IMR-90 (cell line): ENCODE measurements around the gene AIRE. TPM values are rescaled to one million over a fixed set of nuclear protein-coding genes. Genes with fewer than 3 reads are reported as not detected.

ENCODE experiments used
- ATAC-seq: fragments of 200-7000 bp; cut with Tn5 transposase; 2 replicates; pipeline ENCODE4 v1.9.1; 2020; ENCODE audit warnings: low read depth, mild to moderate bottlenecking, moderate library complexity
- BruUV-seq: library from RNA; stranded (reverse); fragments of 400-500 nt; replicated peaks from 2 replicates; lab custom pipeline; 2021; lab: Mats Ljungman, UMichigan
- CTCF ChIA-PET: fragments of 300-600 bp; formaldehyde crosslinking; extraction: SDS; loops from one replicate; lab custom pipeline; 2021; ENCODE audit warnings: antibody characterized with exemption; lab: Yijun Ruan, JAX
- POLR2A ChIA-PET: fragments of 300-600 bp; sonication (Branson Sonifier 250); formaldehyde crosslinking; loops from one replicate; lab custom pipeline; 2022; ENCODE audit warnings: antibody characterized with exemption; ENCODE audit not compliant: unreplicated experiment; lab: Charles Lee
- DNase-seq: peaks from one replicate; pipeline ENCODE4 v3.0.0; 2013
- H2AFZ ChIP-seq: replicated peaks from 2 replicates; pipeline ENCODE3; 2013; ENCODE audit warnings: low read length, mild to moderate bottlenecking; ENCODE audit not compliant: poor library complexity
- H2AK5ac ChIP-seq: 2 replicates; pipeline ENCODE4 v1.6.1; 2013; ENCODE audit warnings: low read depth, low read length, inconsistent platforms
- H2AK9ac ChIP-seq: replicated peaks from 2 replicates; pipeline ENCODE3; 2013; ENCODE audit warnings: mild to moderate bottlenecking, low read depth, low read length, moderate library complexity; ENCODE audit not compliant: poor library complexity
- H2BK120ac ChIP-seq: 2 replicates; pipeline ENCODE4 v1.6.1; 2013; ENCODE audit warnings: low read depth, low read length, inconsistent platforms
- H2BK15ac ChIP-seq: 3 replicates; pipeline ENCODE4 v1.6.1; 2013; ENCODE audit warnings: low read depth, low read length, inconsistent platforms
- H2BK20ac ChIP-seq: 2 replicates; pipeline ENCODE4 v1.6.1; 2013; ENCODE audit warnings: low read depth, mild to moderate bottlenecking, inconsistent platforms, low read length, moderate library complexity
- H2BK5ac ChIP-seq: 2 replicates; pipeline ENCODE4 v1.6.1; 2013; ENCODE audit warnings: mild to moderate bottlenecking, low read depth, low read length, inconsistent platforms; ENCODE audit not compliant: poor library complexity, severe bottlenecking
- H3K14ac ChIP-seq: replicated peaks from 2 replicates; pipeline ENCODE4 v1.6.1; 2013; ENCODE audit warnings: low read depth, low read length, inconsistent platforms
- H3K18ac ChIP-seq: 2 replicates; pipeline ENCODE4 v1.6.1; 2013; ENCODE audit warnings: low read depth, low read length, control low read depth
- H3K23ac ChIP-seq: 2 replicates; pipeline ENCODE4 v1.6.1; 2013; ENCODE audit warnings: low read depth, low read length, inconsistent platforms
- H3K27ac ChIP-seq: 2 replicates; pipeline ENCODE4 v1.5.1; 2013; ENCODE audit warnings: mild to moderate bottlenecking, control low read depth, low read length; ENCODE audit not compliant: insufficient read depth
- H3K27me3 ChIP-seq: 2 replicates; pipeline ENCODE4 v1.6.1; 2013; ENCODE audit warnings: low read length; ENCODE audit not compliant: control insufficient read depth, insufficient read depth
- H3K36me3 ChIP-seq: 2 replicates; pipeline ENCODE4 v1.6.1; 2013; ENCODE audit warnings: low read length, mixed read lengths; ENCODE audit not compliant: control insufficient read depth, insufficient read depth
- H3K4ac ChIP-seq: 2 replicates; pipeline ENCODE4 v1.6.1; 2013; ENCODE audit warnings: low read depth, low read length, inconsistent platforms
- H3K4me1 ChIP-seq: 2 replicates; pipeline ENCODE4 v1.6.1; 2013; ENCODE audit warnings: low read length, mixed read lengths; ENCODE audit not compliant: control insufficient read depth, insufficient read depth
- H3K4me2 ChIP-seq: 2 replicates; pipeline ENCODE4 v1.6.1; 2013; ENCODE audit warnings: low read depth, mild to moderate bottlenecking, control low read depth, low read length, moderate library complexity
- H3K4me3 ChIP-seq: 2 replicates; pipeline ENCODE4 v1.5.1; 2013; ENCODE audit warnings: low read depth, mild to moderate bottlenecking, control low read depth, low read length, moderate library complexity; ENCODE audit not compliant: insufficient read depth
- H3K56ac ChIP-seq: 2 replicates; pipeline ENCODE4 v1.6.1; 2013; ENCODE audit warnings: low read length, inconsistent platforms; ENCODE audit not compliant: insufficient read depth; ENCODE audit errors: extremely low read depth
- H3K79me1 ChIP-seq, 2 experiments: 2 replicates each; pipeline ENCODE4 v1.6.1; 2013; ENCODE audit warnings: low read length in 2 of 2, inconsistent platforms in 1 of 2, low read depth in 1 of 2
- H3K9ac ChIP-seq: 2 replicates; pipeline ENCODE4 v1.6.1; 2013; ENCODE audit warnings: low read depth, low read length, control low read depth
- H3K9me1 ChIP-seq: 2 replicates; pipeline ENCODE4 v1.6.1; 2013; ENCODE audit warnings: low read length, inconsistent platforms; ENCODE audit not compliant: insufficient read depth
- H3K9me3 ChIP-seq: 2 replicates; pipeline ENCODE4 v1.6.1; 2013; ENCODE audit warnings: low read length; ENCODE audit not compliant: control insufficient read depth, insufficient read depth
- H4K20me1 ChIP-seq: 2 replicates; pipeline ENCODE4 v1.6.1; 2013; ENCODE audit warnings: low read length, inconsistent platforms; ENCODE audit not compliant: insufficient read depth
- H4K5ac ChIP-seq: 2 replicates; pipeline ENCODE4 v1.6.1; 2013; ENCODE audit warnings: mild to moderate bottlenecking, low read depth, low read length, control low read depth
- H4K8ac ChIP-seq, 2 experiments: 2 replicates each; pipeline ENCODE4 v1.6.1; 2013; ENCODE audit warnings: low read depth in 2 of 2, low read length in 2 of 2, control low read depth in 1 of 2, inconsistent platforms in 1 of 2
- H4K91ac ChIP-seq: 2 replicates; pipeline ENCODE4 v1.6.1; 2013; ENCODE audit warnings: low read depth, low read length, inconsistent platforms; ENCODE audit not compliant: insufficient read depth
- BHLHE40 ChIP-seq: fragments of 150-350 bp; IDR thresholded peaks from 2 replicates; pipeline ENCODE4 v1.6.1; 2016; ENCODE audit warnings: mild to moderate bottlenecking, low read depth, low read length
- CHD1 ChIP-seq: IDR thresholded peaks from 2 replicates; pipeline ENCODE4 v1.6.1; 2012; ENCODE audit warnings: low read depth, low read length, improper control_type of control experiment
- CTCF ChIP-seq: conservative IDR thresholded peaks from 2 replicates; pipeline ENCODE4 v1.5.1; 2012; ENCODE audit warnings: mild to moderate bottlenecking, low read depth, low read length, improper control_type of control experiment
- ELK1 ChIP-seq: fragments of 150-350 bp; IDR thresholded peaks from 2 replicates; pipeline ENCODE4 v1.6.1; 2016; ENCODE audit warnings: low read depth, mild to moderate bottlenecking, low read length, moderate library complexity, borderline replicate concordance
- FOS ChIP-seq: fragments of 150-350 bp; IDR thresholded peaks from 2 replicates; pipeline ENCODE4 v1.6.1; 2016; ENCODE audit warnings: low read depth, low read length
- MAFK ChIP-seq: IDR thresholded peaks from 2 replicates; pipeline ENCODE4 v1.6.1; 2012; ENCODE audit warnings: low read depth, low read length, improper control_type of control experiment
- MAZ ChIP-seq: IDR thresholded peaks from 2 replicates; pipeline ENCODE4 v1.6.1; 2012; ENCODE audit warnings: low read depth, mild to moderate bottlenecking, low read length, improper control_type of control experiment, moderate library complexity, borderline replicate concordance
- MXI1 ChIP-seq: IDR thresholded peaks from 2 replicates; pipeline ENCODE4 v1.6.1; 2012; ENCODE audit warnings: low read depth, mild to moderate bottlenecking, low read length, moderate library complexity, borderline replicate concordance
- NFE2L2 ChIP-seq: fragments of 150-350 bp; IDR thresholded peaks from 2 replicates; pipeline ENCODE4 v1.6.1; 2016; ENCODE audit warnings: low read depth, mild to moderate bottlenecking, low read length
- POLR2A ChIP-seq: IDR thresholded peaks from 2 replicates; pipeline ENCODE4 v1.6.1; 2012; ENCODE audit warnings: mild to moderate bottlenecking, low read depth, low read length
- RAD21 ChIP-seq: IDR thresholded peaks from 2 replicates; pipeline ENCODE4 v1.6.1; 2012; ENCODE audit warnings: low read length, improper control_type of control experiment
- RCOR1 ChIP-seq: IDR thresholded peaks from 2 replicates; pipeline ENCODE4 v1.6.1; 2012; ENCODE audit warnings: mild to moderate bottlenecking, low read length, improper control_type of control experiment; ENCODE audit not compliant: insufficient replicate concordance
- RFX5 ChIP-seq: IDR thresholded peaks from 2 replicates; pipeline ENCODE4 v1.8.0; 2012; ENCODE audit warnings: low read depth, mild to moderate bottlenecking, low read length, moderate library complexity
- SMC3 ChIP-seq: fragments of 150-350 bp; IDR thresholded peaks from 2 replicates; pipeline ENCODE4 v1.6.1; 2016; ENCODE audit warnings: low read depth, mild to moderate bottlenecking, antibody characterized with exemption, low read length, moderate library complexity
- USF2 ChIP-seq: fragments of 150-350 bp; IDR thresholded peaks from 2 replicates; pipeline ENCODE4 v1.6.1; 2017; ENCODE audit warnings: mild to moderate bottlenecking, antibody characterized with exemption, low read length, low read depth
- WGBS, 2 experiments: methylation state at CpG; one replicate each; pipeline versions ENCODE4 v1.1.5 to v1.1.7; 2013; ENCODE audit warnings: missing lambda C conversion rate in 2 of 2; ENCODE audit not compliant: insufficient read length in 1 of 2; ENCODE audit errors: extremely low coverage in 2 of 2; 5-methylcytosine and 5-hydroxymethylcytosine counted together
- dilution Hi-C: fragments of 300-500 bp; cut with HindIII; formaldehyde crosslinking; loops from one replicate; pipeline ENCODE4 v1.14.3; 2018; ENCODE audit warnings: low sequenced_read_pairs; ENCODE audit not compliant: unreplicated experiment
- in situ Hi-C: fragments of 300-500 bp; cut with MboI; formaldehyde crosslinking; loops from 3 replicates; pipeline ENCODE4 v1.14.3; 2019; ENCODE audit warnings: low sequenced_read_pairs, inconsistent platforms, mixed read lengths
- intact Hi-C: fragments of 100-400 bp; cut with micrococcal nuclease; formaldehyde crosslinking; loops from 2 replicates; pipeline ENCODE4 v1.10.0; 2022
- polyA plus RNA-seq, 3 experiments: library from polyadenylated mRNA; depleted of rRNA; stranded (reverse); fragments of >200 nt; gene quantifications; 2 replicates each; pipeline ENCODE4 v1.2.3, GENCODE V29; 2012; ENCODE audit warnings: low replicate concordance in 1 of 3
- total RNA-seq: library from RNA; depleted of rRNA; stranded (reverse); fragments of >200 nt; gene quantifications from 2 replicates; pipeline ENCODE4 v1.2.3, GENCODE V29; 2012

Gene AIRE
- total and polyA plus RNA-seq, 2 of the 4 experiments (the other 2 are of a cell fraction), result 0.05 TPM; not detected in 1

- H4K8ac ChIP-seq, result no peak overlapping the region
- peaks cover 0 to 8% of the 10 kb centered on the region in 2 experiments; a peak in 1 of 4 replicates for H3K79me1 ChIP-seq
- no peak overlapping the region for H3K56ac ChIP-seq
- DNase-seq (no peak), ATAC-seq (no peak)
- H3K4me3 ChIP-seq, result no peak overlapping the region
- H2BK15ac ChIP-seq, result no peak overlapping the region
- peaks cover 4% of the 10 kb centered on the region for H3K4me1 ChIP-seq
- dilution Hi-C loops, result no loop called here
- H2BK20ac ChIP-seq, result no peak overlapping the region
- no peaks in the 10 kb centered on the region for H3K9me3 ChIP-seq
- POLR2A ChIA-PET, result no interaction called here
- H2AFZ ChIP-seq, result no peak overlapping the region
- H4K5ac ChIP-seq, result no peak overlapping the region
- no peaks in the 10 kb centered on the region for H3K27me3 ChIP-seq
- H2BK5ac ChIP-seq, result no peak overlapping the region
- no TSS peak for BruUV-seq
- H3K9me1 ChIP-seq, result peaks cover 4% of the 10 kb centered on the region; the same call in 1 of the 2 replicates
- no peak overlapping the region for H3K4me2 ChIP-seq
- in situ Hi-C loops, result no loop called here
- no peak overlapping the region for H2AK5ac ChIP-seq
- H2BK120ac ChIP-seq, result no peak overlapping the region
- CTCF ChIA-PET, result interaction anchor here (0.6 kb wide), 1 partner anchor 30 kb away, joined by 3 read pairs; no protein-coding TSS in a partner anchor
- H3K27ac ChIP-seq, result no peak overlapping the region
- no peak overlapping the region for H3K14ac ChIP-seq
- H4K20me1 ChIP-seq, result peaks cover 6% of the 10 kb centered on the region
- H3K9ac ChIP-seq, result no peak overlapping the region
- intact Hi-C loops, result loop anchor here (10.0 kb wide), 1 partner anchor 150 kb away; no protein-coding TSS in a partner anchor
- H2AK9ac ChIP-seq, result peak overlapping the region; percentile 29
- no peak overlapping the region for H3K18ac ChIP-seq
- no peak overlapping the region for H3K23ac ChIP-seq
- TF ChIP-seq RFX5 (no peak), POLR2A (no peak), NFE2L2 (no peak), BHLHE40 (no peak), CHD1 (no peak), MXI1 (no peak), RAD21 (no peak), MAFK (no peak), MAZ (no peak), RCOR1 (no peak), CTCF (no peak), ELK1 (no peak), USF2 (no peak), SMC3 (no peak), FOS (no peak)
- no peak overlapping the region for H4K91ac ChIP-seq
- H3K36me3 ChIP-seq, result peaks cover 10% of the 10 kb centered on the region; the same call in 1 of the 2 replicates
- WGBS, 2 experiments, result 88% methylated on average over 10 of the region's 26 CpGs; no CpG with 5 or more reads in 1 of the 2 experiments
- no peak overlapping the region for H3K4ac ChIP-seq
Observed at GRCh38 chr21:44334329-44335030, 48.8 kb downstream of the AIRE start.
